D341Med (cell line): Measurements from ENCODE around the gene HNRNPA1.
"Not testable (repeated sequence)": the region's sequence is repeated elsewhere in the genome, so short reads cannot be mapped to it uniquely, and the experiment has no call there.

Experiments used
- DNase-seq: peaks from one replicate; pipeline ENCODE4 v3.0.0; 2012; ENCODE audit warnings: low spot score

The HNRNPA1 gene

GRCh38 chr12:54299515-54300224 lies 19.1 kb downstream of the HNRNPA1 start:
- DNase-seq, result no peak

- DNase-seq, result no peak
Observed at GRCh38 chr12:54300225-54300731, 19.8 kb downstream of the HNRNPA1 start.

GRCh38 chr12:54300732-54301427 lies 20.4 kb downstream of the HNRNPA1 start, which contains the start of gene NFE2:
Gene NFE2 (minus strand): TSS chr12:54301015. CDS start chr12:54295248, 5,767 bp downstream.
- DNase-seq, result peak; percentile 58

GRCh38 chr12:54301428-54302048 lies 21.0 kb downstream of the HNRNPA1 start:
- DNase-seq, result no peak

- no peak for DNase-seq
Observed at GRCh38 chr12:54303640-54304039, 23.1 kb downstream of the HNRNPA1 start.

- no peak for DNase-seq
Observed at GRCh38 chr12:54304187-54304810, 23.8 kb downstream of the HNRNPA1 start.

GRCh38 chr12:54306925-54307741 lies 26.6 kb downstream of the HNRNPA1 start:
- DNase-seq, result peak; percentile 43

- DNase-seq, result no peak
Observed at GRCh38 chr12:54311051-54311450, 30.5 kb downstream of the HNRNPA1 start.

GRCh38 chr12:54312309-54312708 lies 31.8 kb downstream of the HNRNPA1 start:
- DNase-seq, result not testable (repeated sequence)

GRCh38 chr12:54321363-54321762 lies 40.8 kb downstream of the HNRNPA1 start:
- DNase-seq, result no peak

GRCh38 chr12:54324617-54325441 lies 44.3 kb downstream of the HNRNPA1 start, which contains the start of gene COPZ1:
Gene COPZ1 (plus strand): TSS chr12:54325131. CDS start chr12:54325164, 33 bp downstream.
- DNase-seq, result peak; percentile 92

GRCh38 chr12:54325442-54326109 lies 45.0 kb downstream of the HNRNPA1 start:
- DNase-seq, result not testable (repeated sequence)

GRCh38 chr12:54328595-54329337 lies 48.2 kb downstream of the HNRNPA1 start:
- DNase-seq, result no peak

GRCh38 chr12:54329759-54330158 lies 49.2 kb downstream of the HNRNPA1 start:
- DNase-seq, result peak; percentile 52

GRCh38 chr12:54330442-54330841 lies 49.9 kb downstream of the HNRNPA1 start:
- no peak for DNase-seq

- DNase-seq, result no peak
Observed at GRCh38 chr12:54331461-54331860, 50.9 kb downstream of the HNRNPA1 start.

- no peak for DNase-seq
Observed at GRCh38 chr12:54333420-54334034, 53.0 kb downstream of the HNRNPA1 start.
